Small intestine (tissue), 7 donors: ENCODE measurements around the gene FBXW8. TPM values are rescaled to one million over a fixed set of nuclear protein-coding genes. Genes with fewer than 3 reads are reported as not detected.
A peak's percentile ranks its signal among the peaks of the same experiment; 100 is the strongest.

ENCODE experiments used
- DNase-seq, 2 donors: peaks; one replicate each; pipeline versions ENCODE4 v3.0.0 to v3.0.0-alpha.2; 2013
- FAIRE-seq: peaks from 2 replicates; lab custom pipeline; 2012; peaks lifted over from hg19 to GRCh38; lab: Jason Lieb, UNC
- H3K27ac ChIP-seq, 3 donors: one replicate each; pipeline ENCODE4 v1.5.1; 2013; ENCODE audit warnings: low read length in 2 of 3, mild to moderate bottlenecking in 2 of 3, control low read depth in 1 of 3, inconsistent platforms in 1 of 3, low read depth in 1 of 3, moderate library complexity in 1 of 3
- H3K27me3 ChIP-seq, 3 donors: one replicate each; pipeline ENCODE4 v1.6.1; 2013; ENCODE audit warnings: low read length in 3 of 3, inconsistent platforms in 1 of 3; ENCODE audit not compliant: control insufficient read depth in 3 of 3, insufficient read depth in 3 of 3
- H3K36me3 ChIP-seq, 3 donors: one replicate each; pipeline ENCODE4 v1.6.1; 2013; ENCODE audit warnings: low read length in 3 of 3, inconsistent platforms in 1 of 3, low read depth in 1 of 3, mild to moderate bottlenecking in 1 of 3, moderate library complexity in 1 of 3; ENCODE audit not compliant: control insufficient read depth in 3 of 3, insufficient read depth in 2 of 3
- H3K4me1 ChIP-seq, 3 donors: one replicate each; pipeline ENCODE4 v1.6.1; 2013; ENCODE audit warnings: low read length in 2 of 3, inconsistent platforms in 1 of 3, low read depth in 1 of 3, mild to moderate bottlenecking in 1 of 3, moderate library complexity in 1 of 3; ENCODE audit not compliant: control insufficient read depth in 3 of 3, insufficient read depth in 2 of 3
- H3K4me3 ChIP-seq, 3 donors: one replicate each; pipeline ENCODE4 v1.5.1; 2013; ENCODE audit warnings: low read length in 3 of 3, control low read depth in 1 of 3, inconsistent platforms in 1 of 3, low read depth in 1 of 3, mild to moderate bottlenecking in 1 of 3, moderate library complexity in 1 of 3
- H3K9me3 ChIP-seq, 2 donors: one replicate each; pipeline ENCODE4 v1.6.1; 2013; ENCODE audit warnings: low read depth in 1 of 2, low read length in 1 of 2; ENCODE audit not compliant: control insufficient read depth in 2 of 2, insufficient read depth in 1 of 2
- WGBS, 3 donors: extraction: QIAGEN DNeasy Blood & Tissue Kit; methylation state at CpG; one replicate each; pipeline ENCODE4 v1.1.7; 2013; 5-methylcytosine and 5-hydroxymethylcytosine counted together
- polyA plus RNA-seq, 4 donors: library from polyadenylated mRNA; stranded (reverse) in 3 of 4; unstranded in 1 of 4; fragments of 200-250 nt in 3 of 4; fragments of 120-200 nt in 1 of 4; gene quantifications; one replicate each; pipeline versions ENCODE4 v1.2.1 to v1.2.3, GENCODE V29; 2013
- donor health status: healthy with polysubstance abuse.
- donor health status: control.
- donor health status: control.
- donor health status: Bipolar disorder and iron deficiency.
- donor health status: healthy.

The FBXW8 gene
- polyA plus RNA-seq, 4 donors: 1.1 to 13.1 (median 3.5) TPM

GRCh38 chr12:116874324-116874995 is 36.3 kb upstream of the FBXW8 start:
- 83 to 93% (median 90%) methylated on average over 4 of the region's 4 CpGs for WGBS, 3 donors
- no peaks in the 10 kb centered on the region for H3K36me3 ChIP-seq
- peaks cover 0 to 6% of the 10 kb centered on the region in 2 donors for H3K9me3 ChIP-seq
- no peak for FAIRE-seq
- no peak overlapping the region for H3K27ac ChIP-seq
- no peak for DNase-seq
- H3K4me1 ChIP-seq: peaks cover 0 to 9% (median 0%) of the 10 kb centered on the region in 3 donors
- no peak overlapping the region for H3K4me3 ChIP-seq
- H3K27me3 ChIP-seq: peaks cover 12 to 37% (median 12%) of the 10 kb centered on the region in 3 donors

GRCh38 chr12:116876151-116876869 is 34.4 kb upstream of the FBXW8 start:
- H3K27me3 ChIP-seq: peaks cover 21 to 49% (median 23%) of the 10 kb centered on the region in 3 donors
- DNase-seq: peak in 1 of 2 donors; percentile 9
- 15 to 19% (median 16%) methylated on average over 17 to 19 of the region's 19 CpGs for WGBS, 3 donors

GRCh38 chr12:116878567-116879508 is 31.9 kb upstream of the FBXW8 start:
- 1 to 5% (median 2%) methylated on average over 37 to 55 of the region's 55 CpGs for WGBS, 3 donors
- no peaks in the 10 kb centered on the region for H3K36me3 ChIP-seq
- H3K27ac ChIP-seq: no peak overlapping the region
- H3K4me1 ChIP-seq: peaks cover 2 to 16% (median 4%) of the 10 kb centered on the region in 3 donors
- H3K9me3 ChIP-seq: peaks cover 0 to 6% of the 10 kb centered on the region in 2 donors
- H3K4me3 ChIP-seq: peak overlapping the region in 1 of 3 donors; percentile 30
- no peak for FAIRE-seq
- DNase-seq: peak in 1 of 2 donors; percentile 40
- H3K27me3 ChIP-seq: peaks cover 26 to 75% (median 34%) of the 10 kb centered on the region in 3 donors

More at GRCh38 chr12:116876151-116876869, 34.4 kb upstream of the FBXW8 start:
- H3K36me3 ChIP-seq: no peaks in the 10 kb centered on the region
- peaks cover under 1 to 9% (median 2%) of the 10 kb centered on the region in 3 donors for H3K4me1 ChIP-seq
- H3K27ac ChIP-seq: no peak overlapping the region
- no peak overlapping the region for H3K4me3 ChIP-seq
- no peak for FAIRE-seq
- H3K9me3 ChIP-seq: peaks cover 0 to 6% of the 10 kb centered on the region in 2 donors

GRCh38 chr12:116879509-116880212 is 31.1 kb upstream of the FBXW8 start:
- H3K27me3 ChIP-seq: peaks cover 26 to 79% (median 33%) of the 10 kb centered on the region in 3 donors
- H3K27ac ChIP-seq: no peak overlapping the region
- H3K9me3 ChIP-seq: peaks cover 0 to 2% of the 10 kb centered on the region in 2 donors
- 2 to 4% (median 2%) methylated on average over 48 to 52 of the region's 52 CpGs for WGBS, 3 donors
- no peak for FAIRE-seq
- H3K4me3 ChIP-seq: peak overlapping the region in 1 of 3 donors; percentile 13
- H3K4me1 ChIP-seq: peaks cover 2 to 16% (median 4%) of the 10 kb centered on the region in 3 donors
- no peaks in the 10 kb centered on the region for H3K36me3 ChIP-seq
- DNase-seq: peak in 1 of 2 donors; percentile 18

GRCh38 chr12:116880213-116880816 is 30.4 kb upstream of the FBXW8 start:
- WGBS, 3 donors: 4 to 10% (median 9%) methylated on average over 20 to 21 of the region's 21 CpGs
- H3K27me3 ChIP-seq: peaks cover 26 to 80% (median 33%) of the 10 kb centered on the region in 3 donors

GRCh38 chr12:116880817-116881324 is 29.9 kb upstream of the FBXW8 start:
- peak overlapping the region in 1 of 3 donors; percentile 24 for H3K4me3 ChIP-seq
- FAIRE-seq (no peak), DNase-seq (peak; percentile 13 to 75)
- no peak overlapping the region for H3K27ac ChIP-seq
- peaks cover 26 to 78% (median 31%) of the 10 kb centered on the region in 3 donors for H3K27me3 ChIP-seq
- no peaks in the 10 kb centered on the region for H3K36me3 ChIP-seq
- peaks cover 2 to 16% (median 4%) of the 10 kb centered on the region in 3 donors for H3K4me1 ChIP-seq
- WGBS, 3 donors: 0 to 1% (median 0%) methylated on average over 41 to 65 of the region's 65 CpGs
- H3K9me3 ChIP-seq: no peaks in the 10 kb centered on the region

More at GRCh38 chr12:116880213-116880816, 30.4 kb upstream of the FBXW8 start:
- Histone ChIP-seq H3K36me3 (no peaks in the 10 kb centered on the region), H3K4me1 (peaks cover 2 to 16% (median 4%) of the 10 kb centered on the region in 3 donors), H3K4me3 (no peak overlapping the region), H3K9me3 (no peaks in the 10 kb centered on the region), H3K27ac (no peak overlapping the region)
- no peak for FAIRE-seq
- peak in 1 of 2 donors; percentile 16 for DNase-seq

- DNase-seq (no peak), FAIRE-seq (no peak)
- H3K4me1 ChIP-seq: peaks cover 2 to 16% (median 4%) of the 10 kb centered on the region in 3 donors
- peak within 1 kb of the TSS in 1 of 3 donors; percentile 24 for H3K4me3 ChIP-seq
- H3K36me3 ChIP-seq: no peaks in the 10 kb centered on the region
- H3K9me3 ChIP-seq: no peaks in the 10 kb centered on the region
- peaks cover 26 to 73% (median 31%) of the 10 kb centered on the region in 3 donors for H3K27me3 ChIP-seq
- WGBS, 3 donors: 0 to 3% (median 1%) methylated on average over 29 to 49 of the region's 49 CpGs
- H3K27ac ChIP-seq: no peak within 1 kb of the TSS
Measured at GRCh38 chr12:116881325-116881876, 29.3 kb upstream of the FBXW8 start, which contains the start of gene HRK. TSS of gene HRK (minus strand) at chr12:116881441. CDS start at chr12:116881307, 134 bp downstream.
